ENCODE data around the gene ANKRD13A. TPM values are rescaled to one million over a fixed set of nuclear protein-coding genes. Genes with fewer than 3 reads are reported as not detected.
A peak's percentile ranks its signal among the peaks of the same experiment; 100 is the strongest.

Gene ANKRD13A
- total and polyA plus RNA-seq, 2 of the 13 experiments (the other 11 are each of a cell fraction or from before 2014, with no cell fraction given), result 34.1 to 41.6 TPM

DNA sequence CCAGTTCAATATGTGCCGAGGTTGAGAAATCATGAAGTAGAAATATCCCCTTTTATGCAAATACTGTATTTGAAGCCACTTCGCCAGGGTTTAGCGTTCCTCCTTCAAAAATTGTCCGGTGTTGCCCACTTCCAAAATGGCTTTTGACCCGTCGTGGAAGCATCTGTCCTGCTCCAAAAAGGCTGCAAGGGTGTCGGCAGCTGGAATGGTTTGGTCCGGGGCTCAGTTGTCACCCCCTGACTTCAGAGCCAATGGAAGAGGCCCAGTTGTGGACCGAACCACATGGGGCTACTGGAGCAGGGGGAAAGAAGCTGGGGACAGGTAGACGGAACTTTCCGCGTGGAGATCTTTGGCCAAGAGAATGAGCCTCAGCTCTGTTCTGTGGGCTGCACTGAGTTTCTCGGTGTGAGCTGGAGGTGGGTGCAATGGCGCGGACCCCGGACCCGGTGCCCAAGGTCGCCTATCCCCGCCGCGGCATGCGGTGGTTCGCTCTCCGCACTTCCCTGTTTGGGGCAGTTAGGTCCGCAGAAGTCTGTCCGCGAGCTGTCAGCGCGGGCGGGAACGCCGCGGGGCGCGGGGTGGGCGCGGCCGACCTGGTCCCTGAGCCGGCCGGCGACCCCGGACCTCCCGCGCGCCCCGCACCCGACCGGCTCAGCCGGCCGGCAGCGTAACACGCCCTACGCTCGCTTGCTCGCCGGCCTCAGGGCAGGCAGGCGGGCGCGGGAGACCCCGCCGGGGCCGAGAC is at the start of gene ANKRD13A (continued):
- TF ChIP-seq, protein P1, sequence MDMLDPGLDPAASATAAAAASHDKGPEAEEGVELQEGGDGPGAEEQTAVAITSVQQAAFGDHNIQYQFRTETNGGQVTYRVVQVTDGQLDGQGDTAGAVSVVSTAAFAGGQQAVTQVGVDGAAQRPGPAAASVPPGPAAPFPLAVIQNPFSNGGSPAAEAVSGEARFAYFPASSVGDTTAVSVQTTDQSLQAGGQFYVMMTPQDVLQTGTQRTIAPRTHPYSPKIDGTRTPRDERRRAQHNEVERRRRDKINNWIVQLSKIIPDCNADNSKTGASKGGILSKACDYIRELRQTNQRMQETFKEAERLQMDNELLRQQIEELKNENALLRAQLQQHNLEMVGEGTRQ (IDR thresholded peaks at IDR 0.05; ENCODE audit: low read depth, low read length), result no peak
- TF ChIP-seq, protein P1 (CRISPR knock-in tag; IDR thresholded peaks at IDR 0.05; ENCODE audit: borderline replicate concordance), result peak; percentile 59; the same call in 1 of the 2 replicates
- TF ChIP-seq NFE2 (CRISPR knock-in tag; IDR thresholded peaks at IDR 0.05) (no peak), ONECUT2 (CRISPR knock-in tag; IDR thresholded peaks at IDR 0.05) (no peak), ZNF251 (CRISPR knock-in tag; IDR thresholded peaks at IDR 0.05) (peak; percentile 40; the same call in 1 of the 2 replicates), SRY (CRISPR knock-in tag; IDR thresholded peaks at IDR 0.05) (peak; percentile 86), ZNF232 (CRISPR knock-in tag; IDR thresholded peaks at IDR 0.05; ENCODE audit: borderline replicate concordance) (peak; percentile 88; the same call in 1 of the 2 replicates), ZNF460 (CRISPR knock-in tag; IDR thresholded peaks at IDR 0.05; ENCODE audit: borderline replicate concordance) (no peak), ZFYVE20 (CRISPR knock-in tag; IDR thresholded peaks at IDR 0.05; ENCODE audit: borderline replicate concordance, low read depth) (no peak), ZNF737 (CRISPR knock-in tag; IDR thresholded peaks at IDR 0.05; ENCODE audit: borderline replicate concordance) (no peak), TBX3 (IDR thresholded peaks at IDR 0.05; ENCODE audit: borderline replicate concordance) (peak; percentile 78; the same call in 1 of the 2 replicates), ZNF446 (CRISPR knock-in tag; IDR thresholded peaks at IDR 0.05) (peak; percentile 49), ZNF329 (CRISPR knock-in tag; IDR thresholded peaks at IDR 0.05; ENCODE audit: low read depth) (peak; percentile 43; the same call in 1 of the 2 replicates), FUBP1 (CRISPR knock-in tag; IDR thresholded peaks at IDR 0.05; ENCODE audit: borderline replicate concordance) (no peak), ERF (CRISPR knock-in tag; IDR thresholded peaks at IDR 0.05) (peak; percentile 73), TBL1XR1 (IDR thresholded peaks at IDR 0.05; ENCODE audit: borderline replicate concordance, low read length, partially characterized antibody) (peak; percentile 33), ZSCAN29 (CRISPR knock-in tag; conservative IDR thresholded peaks at IDR 0.05) (no peak), ZZZ3 (CRISPR knock-in tag; IDR thresholded peaks at IDR 0.05; ENCODE audit: borderline replicate concordance) (peak; percentile 75; the same call in 1 of the 2 replicates), ZNF263 (CRISPR knock-in tag; IDR thresholded peaks at IDR 0.05) (no peak), ZNF775 (CRISPR knock-in tag; IDR thresholded peaks at IDR 0.05; ENCODE audit: borderline replicate concordance) (no peak), CBFB (CRISPR knock-in tag; IDR thresholded peaks at IDR 0.05) (no peak), BCL6 (CRISPR knock-in tag; IDR thresholded peaks at IDR 0.05) (peak; percentile 17; the same call in 1 of the 2 replicates), ZC3H4 (CRISPR knock-in tag; IDR thresholded peaks at IDR 0.05; ENCODE audit: borderline replicate concordance) (no peak), ZNF607 (CRISPR knock-in tag; IDR thresholded peaks at IDR 0.05; ENCODE audit: borderline replicate concordance) (peak; percentile 75; the same call in 1 of the 2 replicates), RFX5 (IDR thresholded peaks at IDR 0.05; ENCODE audit: low read depth, low read length) (0 out of 2 replicates have a peak, but pooled peaks have one; percentile 4)
- TF ChIP-seq, protein P2, sequence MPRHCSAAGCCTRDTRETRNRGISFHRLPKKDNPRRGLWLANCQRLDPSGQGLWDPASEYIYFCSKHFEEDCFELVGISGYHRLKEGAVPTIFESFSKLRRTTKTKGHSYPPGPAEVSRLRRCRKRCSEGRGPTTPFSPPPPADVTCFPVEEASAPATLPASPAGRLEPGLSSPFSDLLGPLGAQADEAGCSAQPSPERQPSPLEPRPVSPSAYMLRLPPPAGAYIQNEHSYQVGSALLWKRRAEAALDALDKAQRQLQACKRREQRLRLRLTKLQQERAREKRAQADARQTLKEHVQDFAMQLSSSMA (CRISPR knock-in tag; IDR thresholded peaks at IDR 0.05), result 0 out of 2 replicates have a peak, but pooled peaks have one; percentile 47

Data from HepG2 (cell line).